Measurements from ENCODE around the gene SF3B2. TPM values are rescaled to one million over a fixed set of nuclear protein-coding genes. Genes with fewer than 3 reads are reported as not detected.
"Not testable (repeated sequence)": the region's sequence is repeated elsewhere in the genome, so short reads cannot be mapped to it uniquely, and the experiment has no call there.

Gene SF3B2
- 115 and 134 TPM in 2 replicates for total RNA-seq
- 143 TPM for polyA plus RNA-seq (2012)

- peak; percentile 99 for DNase-seq (ENCODE audit: low read depth)
Observed at GRCh38 chr11:66051766-66052663, at the start of gene SF3B2. Gene SF3B2, plus strand, starts transcription at chr11:66052364. Its CDS starts 21 bp downstream, at chr11:66052385.

- DNase-seq (ENCODE audit: low read depth), result peak; percentile 82
Observed at GRCh38 chr11:66002648-66003225, 49.4 kb upstream of the SF3B2 start.

- DNase-seq (ENCODE audit: low read depth), result no peak
Observed at GRCh38 chr11:66003291-66003690, 48.9 kb upstream of the SF3B2 start.

DNA sequence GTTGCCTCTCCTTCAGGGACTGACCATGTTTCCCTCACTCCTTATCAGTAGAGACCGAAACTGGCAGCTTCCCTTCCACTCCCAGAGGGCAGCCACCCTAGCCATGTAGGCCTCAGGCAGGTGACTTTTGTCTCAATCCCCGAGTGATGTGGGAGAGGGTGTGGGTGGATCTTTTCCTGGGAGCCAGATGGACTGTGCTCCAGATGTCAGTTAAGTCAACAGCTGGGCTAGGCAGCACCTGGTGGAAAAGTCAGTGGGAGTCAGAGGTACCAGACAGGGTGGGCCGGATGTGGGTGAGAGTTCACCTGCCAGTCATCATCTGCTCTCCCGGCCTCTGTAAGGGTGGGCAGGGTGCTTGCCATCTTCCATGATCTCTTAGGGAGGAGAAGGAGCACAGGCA, 48.0 kb upstream of the SF3B2 start:
- no peak for DNase-seq (ENCODE audit: low read depth)

- no peak for DNase-seq (ENCODE audit: low read depth)
Observed at GRCh38 chr11:66006134-66006890, 45.9 kb upstream of the SF3B2 start.

DNA sequence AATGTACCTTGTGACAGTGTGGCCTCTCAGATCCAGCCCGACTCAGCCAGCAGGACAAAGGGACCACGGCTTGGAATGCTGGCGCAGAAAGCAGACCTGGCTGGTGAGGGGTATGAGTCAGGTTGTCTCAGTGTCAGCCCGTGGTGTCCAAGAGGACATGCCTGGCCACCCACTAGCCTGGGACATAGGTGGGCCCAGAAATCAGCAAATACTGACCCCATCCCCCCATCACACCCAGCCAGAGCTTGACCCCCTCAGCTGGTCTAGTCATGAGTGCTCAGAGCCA, 45.3 kb upstream of the SF3B2 start:
- peak; percentile 57 for DNase-seq (ENCODE audit: low read depth)

DNA sequence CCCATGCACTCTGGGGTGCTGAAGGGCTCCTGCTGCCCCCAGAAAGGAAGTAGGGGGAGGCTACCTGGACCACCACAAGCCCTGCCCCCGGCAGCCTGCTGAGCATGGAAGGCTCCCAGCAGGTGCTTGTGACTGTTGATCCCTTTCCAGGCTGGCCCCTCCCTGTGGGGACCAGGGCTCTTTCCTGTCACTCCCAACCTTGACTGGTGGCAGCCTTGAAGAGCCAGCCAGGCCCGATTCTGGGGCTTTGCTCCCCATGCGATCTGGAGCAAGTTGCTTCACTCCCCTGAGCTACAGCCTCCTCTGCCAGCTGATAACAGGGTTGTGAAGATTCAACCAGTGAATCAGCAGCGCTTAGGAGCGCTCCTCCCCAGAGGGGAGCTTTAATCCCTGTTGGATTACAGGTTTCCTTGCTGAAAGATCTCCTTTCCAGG, 44.9 kb upstream of the SF3B2 start:
- DNase-seq (ENCODE audit: low read depth), result peak; percentile 56

GRCh38 chr11:66008095-66008467, 44.1 kb upstream of the SF3B2 start:
- DNase-seq (ENCODE audit: low read depth), result no peak

- DNase-seq (ENCODE audit: low read depth), result peak; percentile 90
Observed at GRCh38 chr11:66008468-66009101, 43.6 kb upstream of the SF3B2 start.

DNA sequence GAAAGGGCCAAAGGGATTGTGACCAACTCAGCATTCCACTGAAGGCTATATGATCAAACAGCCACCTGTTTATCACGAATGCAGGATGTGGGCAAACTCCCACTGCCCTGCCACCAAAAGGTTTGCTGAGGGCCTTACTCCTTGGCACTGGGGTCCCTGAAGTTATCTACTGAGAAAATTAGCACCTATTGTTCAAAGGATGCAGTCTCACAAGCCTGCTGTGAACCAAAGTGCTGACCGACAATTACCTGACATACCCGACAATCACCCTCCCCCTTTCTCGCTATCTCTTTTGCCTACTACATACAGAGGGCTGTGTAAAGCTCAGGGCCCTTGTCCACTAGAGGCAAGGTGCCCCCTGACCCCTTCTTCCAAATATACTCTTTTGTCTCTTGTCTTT, 42.1 kb upstream of the SF3B2 start:
- not testable (repeated sequence) for DNase-seq (ENCODE audit: low read depth)

GRCh38 chr11:66011239-66011784, 40.9 kb upstream of the SF3B2 start:
- DNase-seq (ENCODE audit: low read depth), result peak; percentile 37

GRCh38 chr11:66011785-66012303, 40.3 kb upstream of the SF3B2 start, which contains the start of gene CST6:
Gene CST6, plus strand, starts transcription at chr11:66012008. Its CDS starts 37 bp downstream, at chr11:66012045.
- no peak for DNase-seq (ENCODE audit: low read depth)

DNA sequence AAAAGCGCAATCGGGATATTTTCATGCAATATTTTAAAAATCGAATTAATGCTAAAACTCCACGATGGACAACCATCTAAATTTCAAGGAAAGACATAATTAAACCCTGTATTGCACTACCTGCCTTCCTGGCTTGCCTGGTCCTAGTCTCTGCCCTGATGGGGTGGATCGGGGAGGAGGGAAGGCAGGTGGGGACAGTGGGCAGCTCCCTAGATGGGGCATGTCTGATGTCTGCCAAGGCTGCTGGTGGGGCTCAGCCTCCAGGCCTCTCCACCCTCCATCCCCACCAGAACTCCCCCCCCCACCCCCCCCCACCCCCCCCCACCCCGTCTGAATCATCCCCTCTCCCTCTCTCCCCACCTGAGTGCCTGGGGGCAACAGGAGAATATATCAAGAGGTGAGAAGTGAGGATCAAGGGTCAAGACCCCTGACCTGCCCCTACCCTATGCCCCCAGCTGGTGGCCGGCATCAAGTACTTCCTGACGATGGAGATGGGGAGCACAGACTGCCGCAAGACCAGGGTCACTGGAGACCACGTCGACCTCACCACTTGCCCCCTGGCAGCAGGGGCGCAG, 39.7 kb upstream of the SF3B2 start:
- DNase-seq (ENCODE audit: low read depth), result no peak

DNA sequence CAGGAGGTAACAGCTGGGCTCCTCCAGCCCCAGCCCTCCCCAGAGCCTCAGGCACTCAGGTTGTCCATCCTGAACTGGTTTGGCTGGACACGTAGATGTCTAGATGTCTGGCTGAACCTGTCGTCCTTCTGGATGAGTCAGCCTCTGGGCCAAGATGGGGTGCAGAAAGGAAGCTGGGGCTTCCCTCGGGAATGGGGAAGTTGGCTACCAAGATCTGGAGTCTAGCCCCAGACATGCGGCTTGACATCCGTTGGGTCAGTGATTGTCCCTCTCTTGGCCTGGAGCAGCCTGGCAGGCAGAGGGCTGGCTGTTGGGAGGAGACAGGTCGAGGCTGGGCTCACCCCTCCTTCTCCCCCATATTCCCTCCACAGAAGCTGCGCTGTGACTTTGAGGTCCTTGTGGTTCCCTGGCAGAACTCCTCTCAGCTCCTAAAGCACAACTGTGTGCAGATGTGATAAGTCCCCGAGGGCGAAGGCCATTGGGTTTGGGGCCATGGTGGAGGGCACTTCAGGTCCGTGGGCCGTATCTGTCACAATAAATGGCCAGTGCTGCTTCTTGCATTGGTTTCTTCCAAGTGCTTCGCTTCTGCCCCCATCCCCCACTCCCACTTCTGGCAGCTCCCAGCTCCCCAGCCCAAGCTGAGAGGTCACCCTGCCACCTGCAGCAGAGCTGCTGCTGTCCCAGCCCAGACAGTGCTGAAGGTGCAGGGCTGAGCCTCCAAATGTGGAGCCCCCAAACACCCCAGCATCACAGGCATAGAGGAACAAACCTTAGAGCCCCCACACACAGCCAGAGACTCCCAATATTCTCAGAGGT, 39.0 kb upstream of the SF3B2 start:
- DNase-seq (ENCODE audit: low read depth), result no peak

- no peak for DNase-seq (ENCODE audit: low read depth)
Observed at GRCh38 chr11:66013762-66014100, 38.4 kb upstream of the SF3B2 start.

GRCh38 chr11:66014804-66015453, 37.2 kb upstream of the SF3B2 start:
- DNase-seq (ENCODE audit: low read depth), result no peak

- DNase-seq (ENCODE audit: low read depth), result peak; percentile 96
Observed at GRCh38 chr11:66015454-66015881, 36.7 kb upstream of the SF3B2 start.

DNA sequence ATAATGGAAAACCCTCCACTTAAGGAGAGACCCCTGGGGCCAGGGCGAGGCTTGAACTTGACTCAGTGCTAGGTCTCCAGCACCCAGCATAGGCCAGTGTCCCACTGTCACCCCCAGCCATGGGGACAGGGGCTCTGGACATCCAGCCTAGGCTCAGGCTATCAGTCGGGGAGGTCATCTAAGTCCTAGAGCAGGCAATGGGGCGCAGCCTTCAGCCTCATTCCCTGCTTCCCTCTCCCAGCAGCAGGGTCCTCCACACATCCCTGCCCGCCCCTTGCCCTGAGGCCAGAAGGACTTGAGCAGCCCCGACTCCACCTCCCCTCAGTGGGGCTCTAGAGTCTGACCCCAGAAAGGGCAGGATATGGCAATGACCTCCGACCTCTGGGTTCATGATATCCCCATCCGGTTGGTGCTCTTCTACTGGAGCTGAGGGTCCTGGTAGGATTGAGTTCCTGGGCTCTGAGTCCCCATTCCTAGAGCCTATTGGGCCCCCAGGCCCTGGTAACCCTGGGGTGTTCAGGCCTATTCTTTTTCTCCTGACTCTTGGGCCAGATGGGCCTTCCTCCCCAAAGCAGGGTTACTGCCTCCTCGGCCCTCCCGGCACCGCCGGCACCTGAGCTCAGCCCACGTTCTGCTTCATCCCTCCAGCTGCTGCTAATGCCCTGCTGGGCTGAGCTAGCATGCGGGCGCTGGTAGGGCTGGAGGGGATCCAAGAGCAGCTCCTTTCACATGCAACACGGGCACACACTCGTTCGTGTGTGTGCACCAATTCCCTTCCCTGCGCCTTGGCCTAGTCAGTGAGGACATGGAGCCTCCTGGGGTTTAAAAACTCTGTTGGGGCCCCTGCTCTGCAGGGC, 36.0 kb upstream of the SF3B2 start:
- peak; percentile 82 for DNase-seq (ENCODE audit: low read depth)
